ENCODE measurements around the gene FLT1. TPM values are rescaled to one million over a fixed set of nuclear protein-coding genes. Genes with fewer than 3 reads are reported as not detected.
A peak's percentile ranks its signal among the peaks of the same experiment; 100 is the strongest.

FLT1 gene
- total and polyA plus RNA-seq, 12 donors = 15.2 to 76.3 (median 44.5) TPM

GRCh38 chr13:28355822-28356371 lies 139.0 kb downstream of the FLT1 start:
- TF ChIP-seq, protein P1, sequence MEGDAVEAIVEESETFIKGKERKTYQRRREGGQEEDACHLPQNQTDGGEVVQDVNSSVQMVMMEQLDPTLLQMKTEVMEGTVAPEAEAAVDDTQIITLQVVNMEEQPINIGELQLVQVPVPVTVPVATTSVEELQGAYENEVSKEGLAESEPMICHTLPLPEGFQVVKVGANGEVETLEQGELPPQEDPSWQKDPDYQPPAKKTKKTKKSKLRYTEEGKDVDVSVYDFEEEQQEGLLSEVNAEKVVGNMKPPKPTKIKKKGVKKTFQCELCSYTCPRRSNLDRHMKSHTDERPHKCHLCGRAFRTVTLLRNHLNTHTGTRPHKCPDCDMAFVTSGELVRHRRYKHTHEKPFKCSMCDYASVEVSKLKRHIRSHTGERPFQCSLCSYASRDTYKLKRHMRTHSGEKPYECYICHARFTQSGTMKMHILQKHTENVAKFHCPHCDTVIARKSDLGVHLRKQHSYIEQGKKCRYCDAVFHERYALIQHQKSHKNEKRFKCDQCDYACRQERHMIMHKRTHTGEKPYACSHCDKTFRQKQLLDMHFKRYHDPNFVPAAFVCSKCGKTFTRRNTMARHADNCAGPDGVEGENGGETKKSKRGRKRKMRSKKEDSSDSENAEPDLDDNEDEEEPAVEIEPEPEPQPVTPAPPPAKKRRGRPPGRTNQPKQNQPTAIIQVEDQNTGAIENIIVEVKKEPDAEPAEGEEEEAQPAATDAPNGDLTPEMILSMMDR (IDR thresholded peaks at IDR 0.05) = no peak
- no peak overlapping the region for H3K4me3 ChIP-seq
- no peak for DNase-seq
- peaks cover 0 to 44% (median 31%) of the 10 kb centered on the region in 9 donors for H3K4me1 ChIP-seq
- intact Hi-C loops (cut with DNase I) = no loop called here
- peaks cover 0 to 5% (median 0%) of the 10 kb centered on the region in 11 donors for H3K9me3 ChIP-seq
- peaks cover 0 to 19% (median 0%) of the 10 kb centered on the region in 7 donors for H3K27me3 ChIP-seq
- ATAC-seq = peak in 4 of 8 donors; percentile 20 to 47 (median 32)
- peaks cover 0 to 53% (median 0%) of the 10 kb centered on the region in 9 donors for H3K36me3 ChIP-seq
- WGBS, 2 donors = 74 to 77% methylated on average over 8 of the region's 8 CpGs
- H3K27ac ChIP-seq = peak overlapping the region in 2 of 10 donors; percentile 41 to 54

DNA sequence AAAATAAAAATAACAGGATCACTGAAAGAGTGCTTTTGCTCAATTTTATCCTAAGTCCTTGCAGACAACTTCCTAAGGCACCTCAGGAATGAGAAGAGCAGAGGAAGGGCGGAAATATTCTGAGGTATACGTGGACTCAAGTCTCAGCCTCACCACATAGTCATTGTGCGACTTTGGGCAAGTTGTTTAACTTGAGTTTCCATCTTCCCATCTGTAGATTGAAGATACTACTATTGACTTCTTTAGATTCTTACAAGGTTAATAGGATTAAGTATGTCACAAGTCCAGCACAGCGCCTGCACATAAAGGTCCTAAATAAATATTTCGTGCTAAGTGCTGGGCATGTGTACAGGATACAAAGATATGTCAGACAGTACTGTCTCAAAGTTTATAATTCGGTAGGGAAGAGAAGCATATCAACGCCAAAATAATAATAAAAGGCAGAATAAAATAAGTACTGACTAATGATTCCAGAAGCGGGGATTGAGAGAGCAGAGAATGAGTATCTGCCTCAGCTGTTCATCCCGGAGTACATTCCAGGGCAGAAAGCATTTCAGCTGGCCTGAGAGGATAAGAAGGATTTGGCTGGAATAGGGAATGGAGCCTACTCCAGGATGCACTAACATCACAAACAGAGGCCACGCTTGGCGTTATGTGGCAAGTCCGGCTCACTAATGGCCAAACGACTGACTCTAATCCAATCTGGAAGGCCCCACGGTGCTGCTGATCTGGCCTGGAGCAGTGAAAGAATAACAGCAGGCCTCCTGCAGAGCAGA lies 139.7 kb downstream of the FLT1 start:
- Histone ChIP-seq H3K9me3 (peaks cover 0 to 5% (median 0%) of the 10 kb centered on the region in 11 donors), H3K27me3 (peaks cover 0 to 19% (median 0%) of the 10 kb centered on the region in 7 donors), H3K36me3 (peaks cover 0 to 54% (median 0%) of the 10 kb centered on the region in 9 donors), H3K4me3 (no peak overlapping the region), H3K4me1 (peaks cover 0 to 48% (median 35%) of the 10 kb centered on the region in 9 donors), H3K27ac (peak overlapping the region in 2 of 10 donors; percentile 41 to 54)
- intact Hi-C loops (cut with DNase I) = no loop called here
- TF ChIP-seq, protein P1 (IDR thresholded peaks at IDR 0.05) = no peak
- DNase-seq (no peak), ATAC-seq (peak in 1 of 8 donors; percentile 64)
- 85 to 94% methylated on average over 14 of the region's 14 CpGs for WGBS, 2 donors

GRCh38 chr13:28353679-28354078 lies 141.2 kb downstream of the FLT1 start:
- no peak overlapping the region for H3K4me3 ChIP-seq
- DNase-seq (no peak), ATAC-seq (no peak)
- H3K36me3 ChIP-seq = peaks cover 0 to 59% (median 0%) of the 10 kb centered on the region in 9 donors
- intact Hi-C loops (cut with DNase I) = no loop called here
- 39 to 41% methylated on average over 4 of the region's 4 CpGs for WGBS, 2 donors
- H3K27me3 ChIP-seq = peaks cover 0 to 26% (median 0%) of the 10 kb centered on the region in 7 donors
- TF ChIP-seq, protein P1 (IDR thresholded peaks at IDR 0.05) = no peak
- H3K4me1 ChIP-seq = peaks cover 0 to 57% (median 38%) of the 10 kb centered on the region in 9 donors
- no peaks in the 10 kb centered on the region for H3K9me3 ChIP-seq
- H3K27ac ChIP-seq = peak overlapping the region in 1 of 10 donors; percentile 30

DNA sequence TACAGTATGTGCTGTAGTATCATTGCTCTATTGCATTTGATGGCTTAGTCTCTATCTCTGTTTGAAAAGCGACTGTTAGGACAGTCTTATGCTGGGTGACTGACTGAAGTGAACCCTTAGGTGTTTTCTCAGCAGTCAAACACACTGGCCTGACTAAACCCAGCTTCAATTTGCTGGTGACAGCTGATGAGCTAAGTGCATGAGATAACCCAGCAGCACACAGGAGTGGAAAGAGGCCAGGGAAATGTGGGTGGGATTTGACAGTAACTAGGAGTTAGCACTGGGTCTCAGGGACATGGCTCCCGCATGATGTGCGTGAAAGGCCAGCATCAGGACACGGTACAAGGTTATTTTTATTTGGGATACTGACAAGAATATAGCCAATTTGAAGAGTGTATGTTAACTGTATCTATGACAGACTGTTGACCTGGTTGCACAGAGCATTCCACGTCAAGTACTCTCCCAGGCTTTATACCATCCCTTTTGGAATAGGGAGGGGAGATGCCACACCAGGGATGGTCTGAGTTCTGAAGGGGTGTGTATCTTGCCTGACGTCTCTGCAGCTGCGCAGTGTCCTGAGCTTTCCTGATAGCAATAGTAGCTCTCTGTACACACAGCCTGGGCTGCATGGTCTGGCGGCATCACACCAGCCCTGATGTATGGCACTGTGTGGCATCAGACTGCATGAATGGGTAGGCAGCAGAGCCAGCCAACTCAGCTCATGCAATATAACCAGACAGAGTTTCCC lies 144.8 kb downstream of the FLT1 start:
- ATAC-seq = peak; percentile 63 to 96 (median 88)
- 47 to 59% methylated on average over 8 of the region's 8 CpGs for WGBS, 2 donors

More for the DNA sequence above, 144.8 kb downstream of the FLT1 start:
- Histone ChIP-seq H3K27me3 (peaks cover 0 to 45% (median 0%) of the 10 kb centered on the region in 7 donors), H3K9me3 (no peaks in the 10 kb centered on the region), H3K4me1 (peaks cover 0 to 38% (median 10%) of the 10 kb centered on the region in 9 donors), H3K27ac (peak overlapping the region in 4 of 10 donors; percentile 18 to 67 (median 38)), H3K4me3 (no peak overlapping the region), H3K36me3 (peaks cover 0 to 58% (median 0%) of the 10 kb centered on the region in 9 donors)
- TF ChIP-seq, protein P1 (IDR thresholded peaks at IDR 0.05) = no peak
- peak in 1 of 2 donors; percentile 43 for DNase-seq
- intact Hi-C loops (cut with DNase I) = no loop called here
